Measurements from ENCODE around the gene STON2.

- TF ChIP-seq CTCF (IDR thresholded peaks at IDR 0.05) (no peak), POLR2AphosphoS5 (IDR thresholded peaks at IDR 0.05; ENCODE audit: low read depth, low read length) (no peak), TCF7L2 (IDR thresholded peaks at IDR 0.05; ENCODE audit: low read depth, low read length) (no peak), REST (IDR thresholded peaks at IDR 0.05; ENCODE audit: insufficient read depth in 1 of 2, low read depth in 2 of 2, low read length in 1 of 2) (no peak), SIN3A (IDR thresholded peaks at IDR 0.05; ENCODE audit: borderline replicate concordance, insufficient read depth, low read depth, low read length) (no peak)
Measured at GRCh38 chr14:81434230-81434629, 34.1 kb upstream of the STON2 start.
